MG63 (cell line): ENCODE measurements around the gene SRCIN1. TPM values are rescaled to one million over a fixed set of nuclear protein-coding genes. Genes with fewer than 3 reads are reported as not detected.

Source experiments
- DNase-seq: peaks from one replicate; pipeline ENCODE4 v3.0.0-alpha.2; 2020
- H3K27me3 ChIP-seq: fragments of 250-450 bp; sonication (Bioruptor Pico); 2 replicates; pipeline ENCODE4 v1.5.1; 2020; ENCODE audit warnings: mild to moderate bottlenecking, moderate library complexity
- H3K36me3 ChIP-seq: fragments of 250-450 bp; sonication (Bioruptor Pico); 2 replicates; pipeline ENCODE4 v1.5.1; 2020; ENCODE audit warnings: mild to moderate bottlenecking, moderate library complexity
- H3K4me3 ChIP-seq: fragments of 250-450 bp; sonication (Bioruptor Pico); 2 replicates; pipeline ENCODE4 v1.5.1; 2020; ENCODE audit warnings: mild to moderate bottlenecking, moderate library complexity
- H3K9me3 ChIP-seq: fragments of 250-450 bp; sonication (Bioruptor Pico); 2 replicates; pipeline ENCODE4 v1.5.1; 2020; ENCODE audit warnings: mild to moderate bottlenecking, moderate library complexity
- total RNA-seq: library from RNA; depleted of rRNA; stranded (reverse); fragments of >200 nt; shearing (Covaris generic); gene quantifications from 2 replicates; pipeline ENCODE4 v1.2.3, GENCODE V29; 2014; ENCODE audit warnings: low replicate concordance

The SRCIN1 gene
- total RNA-seq, 1 experiment from 2014 or later: 0.07 TPM

- no peak overlapping the region for H3K4me3 ChIP-seq
- no peaks in the 10 kb centered on the region for H3K27me3 ChIP-seq
- H3K9me3 ChIP-seq: no peaks in the 10 kb centered on the region
- no peaks in the 10 kb centered on the region for H3K36me3 ChIP-seq
- DNase-seq: no peak
Observed at GRCh38 chr17:38579083-38579480, 26.7 kb downstream of the SRCIN1 start.

GRCh38 chr17:38578229-38579082 is 27.3 kb downstream of the SRCIN1 start:
- H3K36me3 ChIP-seq: no peaks in the 10 kb centered on the region
- H3K27me3 ChIP-seq: no peaks in the 10 kb centered on the region
- DNase-seq: no peak
- no peak overlapping the region for H3K4me3 ChIP-seq
- no peaks in the 10 kb centered on the region for H3K9me3 ChIP-seq

GRCh38 chr17:38577645-38578173 is 28.0 kb downstream of the SRCIN1 start:
- H3K4me3 ChIP-seq: no peak overlapping the region
- DNase-seq: no peak
- H3K27me3 ChIP-seq: no peaks in the 10 kb centered on the region
- no peaks in the 10 kb centered on the region for H3K9me3 ChIP-seq
- H3K36me3 ChIP-seq: no peaks in the 10 kb centered on the region

- Histone ChIP-seq H3K4me3 (no peak overlapping the region), H3K36me3 (no peaks in the 10 kb centered on the region), H3K27me3 (no peaks in the 10 kb centered on the region), H3K9me3 (no peaks in the 10 kb centered on the region)
- DNase-seq: no peak
Observed at GRCh38 chr17:38577244-38577643, 28.5 kb downstream of the SRCIN1 start.

GRCh38 chr17:38575781-38576180 is 30.0 kb downstream of the SRCIN1 start:
- no peaks in the 10 kb centered on the region for H3K9me3 ChIP-seq
- H3K27me3 ChIP-seq: no peaks in the 10 kb centered on the region
- no peak overlapping the region for H3K4me3 ChIP-seq
- DNase-seq: no peak
- H3K36me3 ChIP-seq: no peaks in the 10 kb centered on the region

- Histone ChIP-seq H3K4me3 (no peak overlapping the region), H3K9me3 (no peaks in the 10 kb centered on the region), H3K36me3 (no peaks in the 10 kb centered on the region), H3K27me3 (no peaks in the 10 kb centered on the region)
- no peak for DNase-seq
Observed at GRCh38 chr17:38574712-38575111, 31.0 kb downstream of the SRCIN1 start.

GRCh38 chr17:38572669-38573365 is 32.9 kb downstream of the SRCIN1 start:
- no peaks in the 10 kb centered on the region for H3K9me3 ChIP-seq
- no peak overlapping the region for H3K4me3 ChIP-seq
- no peak for DNase-seq
- H3K27me3 ChIP-seq: no peaks in the 10 kb centered on the region
- no peaks in the 10 kb centered on the region for H3K36me3 ChIP-seq

- Histone ChIP-seq H3K27me3 (no peaks in the 10 kb centered on the region), H3K4me3 (no peak overlapping the region), H3K36me3 (no peaks in the 10 kb centered on the region), H3K9me3 (no peaks in the 10 kb centered on the region)
- DNase-seq: peak; percentile 42
Observed at GRCh38 chr17:38571833-38572668, 33.7 kb downstream of the SRCIN1 start.

GRCh38 chr17:38569701-38570512 is 35.8 kb downstream of the SRCIN1 start:
- H3K36me3 ChIP-seq: no peaks in the 10 kb centered on the region
- no peak overlapping the region for H3K4me3 ChIP-seq
- no peaks in the 10 kb centered on the region for H3K9me3 ChIP-seq
- H3K27me3 ChIP-seq: no peaks in the 10 kb centered on the region
- DNase-seq: no peak

GRCh38 chr17:38568845-38569510 is 36.8 kb downstream of the SRCIN1 start:
- Histone ChIP-seq H3K27me3 (no peaks in the 10 kb centered on the region), H3K36me3 (no peaks in the 10 kb centered on the region), H3K4me3 (no peak overlapping the region), H3K9me3 (no peaks in the 10 kb centered on the region)
- no peak for DNase-seq

- Histone ChIP-seq H3K36me3 (no peaks in the 10 kb centered on the region), H3K27me3 (no peaks in the 10 kb centered on the region), H3K9me3 (no peaks in the 10 kb centered on the region), H3K4me3 (no peak overlapping the region)
- no peak for DNase-seq
Observed at GRCh38 chr17:38568274-38568673, 37.5 kb downstream of the SRCIN1 start.

- no peak for DNase-seq
- no peak overlapping the region for H3K4me3 ChIP-seq
- H3K27me3 ChIP-seq: no peaks in the 10 kb centered on the region
- H3K36me3 ChIP-seq: no peaks in the 10 kb centered on the region
- no peaks in the 10 kb centered on the region for H3K9me3 ChIP-seq
Observed at GRCh38 chr17:38567350-38567749, 38.4 kb downstream of the SRCIN1 start.

- Histone ChIP-seq H3K36me3 (no peaks in the 10 kb centered on the region), H3K4me3 (no peak overlapping the region), H3K9me3 (no peaks in the 10 kb centered on the region), H3K27me3 (no peaks in the 10 kb centered on the region)
- DNase-seq: no peak
Observed at GRCh38 chr17:38566666-38567031, 39.1 kb downstream of the SRCIN1 start.

GRCh38 chr17:38565853-38566665 is 39.7 kb downstream of the SRCIN1 start:
- H3K27me3 ChIP-seq: no peaks in the 10 kb centered on the region

GRCh38 chr17:38564869-38565268 is 40.9 kb downstream of the SRCIN1 start:
- DNase-seq: no peak

More at GRCh38 chr17:38565853-38566665, 39.7 kb downstream of the SRCIN1 start:
- no peaks in the 10 kb centered on the region for H3K36me3 ChIP-seq
- no peaks in the 10 kb centered on the region for H3K9me3 ChIP-seq
- DNase-seq: no peak
- H3K4me3 ChIP-seq: no peak overlapping the region

More at GRCh38 chr17:38564869-38565268, 40.9 kb downstream of the SRCIN1 start:
- Histone ChIP-seq H3K9me3 (no peaks in the 10 kb centered on the region), H3K36me3 (no peaks in the 10 kb centered on the region), H3K4me3 (no peak overlapping the region), H3K27me3 (no peaks in the 10 kb centered on the region)
